ENCODE results near the gene MAMDC4.

The MAMDC4 gene

GRCh38 chr9:136820971-136821825 lies 30.9 kb upstream of the MAMDC4 start:
- H3K9me3 Mint-ChIP-seq, result no peaks in the 10 kb centered on the region
- H3K27ac Mint-ChIP-seq, result no peak overlapping the region
- H3K4me1 Mint-ChIP-seq, result peaks cover 17% of the 10 kb centered on the region
- no peak overlapping the region for H3K4me3 Mint-ChIP-seq
- no peaks in the 10 kb centered on the region for H3K27me3 Mint-ChIP-seq
- peaks cover 4% of the 10 kb centered on the region for H3K36me3 Mint-ChIP-seq

GRCh38 chr9:136821826-136822544 lies 30.2 kb upstream of the MAMDC4 start:
- Mint-ChIP-seq H3K4me1 (peaks cover 14% of the 10 kb centered on the region), H3K9me3 (no peaks in the 10 kb centered on the region), H3K27me3 (no peaks in the 10 kb centered on the region), H3K27ac (no peak overlapping the region), H3K36me3 (peaks cover under 1% of the 10 kb centered on the region), H3K4me3 (no peak overlapping the region)

- H3K4me3 Mint-ChIP-seq, result no peak overlapping the region
- H3K4me1 Mint-ChIP-seq, result peaks cover 12% of the 10 kb centered on the region
- H3K9me3 Mint-ChIP-seq, result no peaks in the 10 kb centered on the region
- H3K27ac Mint-ChIP-seq, result no peak overlapping the region
- H3K27me3 Mint-ChIP-seq, result no peaks in the 10 kb centered on the region
- H3K36me3 Mint-ChIP-seq, result no peaks in the 10 kb centered on the region
Measured at GRCh38 chr9:136823136-136824046, 28.8 kb upstream of the MAMDC4 start.

- no peaks in the 10 kb centered on the region for H3K27me3 Mint-ChIP-seq
- H3K4me3 Mint-ChIP-seq, result no peak overlapping the region
- no peak overlapping the region for H3K27ac Mint-ChIP-seq
- H3K9me3 Mint-ChIP-seq, result no peaks in the 10 kb centered on the region
- H3K36me3 Mint-ChIP-seq, result no peaks in the 10 kb centered on the region
- H3K4me1 Mint-ChIP-seq, result peaks cover 8% of the 10 kb centered on the region
Measured at GRCh38 chr9:136824496-136825225, 27.5 kb upstream of the MAMDC4 start.

GRCh38 chr9:136825295-136826187 lies 26.6 kb upstream of the MAMDC4 start:
- Mint-ChIP-seq H3K27me3 (no peaks in the 10 kb centered on the region), H3K36me3 (no peaks in the 10 kb centered on the region), H3K27ac (no peak overlapping the region), H3K9me3 (no peaks in the 10 kb centered on the region), H3K4me1 (peaks cover 6% of the 10 kb centered on the region), H3K4me3 (no peak overlapping the region)

- Mint-ChIP-seq H3K27me3 (no peaks in the 10 kb centered on the region), H3K4me3 (no peak overlapping the region), H3K27ac (no peak overlapping the region), H3K4me1 (peaks cover under 1% of the 10 kb centered on the region), H3K9me3 (no peaks in the 10 kb centered on the region), H3K36me3 (no peaks in the 10 kb centered on the region)
Measured at GRCh38 chr9:136826188-136826541, 26.0 kb upstream of the MAMDC4 start.

GRCh38 chr9:136826703-136827582 lies 25.2 kb upstream of the MAMDC4 start:
- no peaks in the 10 kb centered on the region for H3K36me3 Mint-ChIP-seq

GRCh38 chr9:136827794-136828473 lies 24.2 kb upstream of the MAMDC4 start:
- H3K4me3 Mint-ChIP-seq, result no peak overlapping the region
- H3K27me3 Mint-ChIP-seq, result no peaks in the 10 kb centered on the region
- no peaks in the 10 kb centered on the region for H3K36me3 Mint-ChIP-seq
- H3K27ac Mint-ChIP-seq, result no peak overlapping the region
- no peaks in the 10 kb centered on the region for H3K4me1 Mint-ChIP-seq
- no peaks in the 10 kb centered on the region for H3K9me3 Mint-ChIP-seq

More at GRCh38 chr9:136826703-136827582, 25.2 kb upstream of the MAMDC4 start:
- H3K27me3 Mint-ChIP-seq, result no peaks in the 10 kb centered on the region
- H3K4me3 Mint-ChIP-seq, result no peak overlapping the region
- no peak overlapping the region for H3K27ac Mint-ChIP-seq
- H3K9me3 Mint-ChIP-seq, result no peaks in the 10 kb centered on the region
- no peaks in the 10 kb centered on the region for H3K4me1 Mint-ChIP-seq

GRCh38 chr9:136828474-136829140 lies 23.5 kb upstream of the MAMDC4 start:
- Mint-ChIP-seq H3K9me3 (no peaks in the 10 kb centered on the region), H3K27me3 (no peaks in the 10 kb centered on the region), H3K4me3 (no peak overlapping the region), H3K36me3 (no peaks in the 10 kb centered on the region), H3K27ac (no peak overlapping the region), H3K4me1 (no peaks in the 10 kb centered on the region)

- no peaks in the 10 kb centered on the region for H3K4me1 Mint-ChIP-seq
- no peaks in the 10 kb centered on the region for H3K9me3 Mint-ChIP-seq
- no peak overlapping the region for H3K27ac Mint-ChIP-seq
- no peaks in the 10 kb centered on the region for H3K27me3 Mint-ChIP-seq
- peaks cover 2% of the 10 kb centered on the region for H3K36me3 Mint-ChIP-seq
- H3K4me3 Mint-ChIP-seq, result no peak overlapping the region
Measured at GRCh38 chr9:136829412-136829811, 22.7 kb upstream of the MAMDC4 start.

GRCh38 chr9:136829981-136830885 lies 21.9 kb upstream of the MAMDC4 start:
- Mint-ChIP-seq H3K36me3 (peaks cover 2% of the 10 kb centered on the region), H3K9me3 (no peaks in the 10 kb centered on the region), H3K27ac (no peak overlapping the region), H3K27me3 (no peaks in the 10 kb centered on the region), H3K4me1 (no peaks in the 10 kb centered on the region), H3K4me3 (no peak overlapping the region)
